H9 (cell line): ENCODE results near the gene RPL10A. TPM values are rescaled to one million over a fixed set of nuclear protein-coding genes. Genes with fewer than 3 reads are reported as not detected.

Experiments
- DNase-seq: peaks from one replicate; pipeline ENCODE4 v3.0.0-alpha.2; 2017
- H2AFZ ChIP-seq: one replicate; pipeline ENCODE4 v1.6.1; 2013; ENCODE audit warnings: mild to moderate bottlenecking, low read length, control low read depth, moderate library complexity
- H2AK5ac ChIP-seq: 2 replicates; pipeline ENCODE4 v1.6.1; 2013; ENCODE audit warnings: low read length, control low read depth, mixed read lengths; ENCODE audit not compliant: insufficient read length
- H2BK120ac ChIP-seq: one replicate; pipeline ENCODE4 v1.6.1; 2013; ENCODE audit warnings: low read depth, mild to moderate bottlenecking, low read length, control low read depth, inconsistent platforms; ENCODE audit not compliant: poor library complexity, severe bottlenecking
- H2BK12ac ChIP-seq: 2 replicates; pipeline ENCODE4 v1.6.1; 2013; ENCODE audit warnings: low read length, control low read depth, mixed read lengths, low read depth; ENCODE audit not compliant: insufficient read length
- H2BK15ac ChIP-seq: 2 replicates; pipeline ENCODE4 v1.6.1; 2013; ENCODE audit warnings: low read depth, low read length, control low read depth
- H2BK20ac ChIP-seq: one replicate; pipeline ENCODE4 v1.6.1; 2013; ENCODE audit warnings: low read depth, mild to moderate bottlenecking, low read length, control low read depth, inconsistent platforms; ENCODE audit not compliant: poor library complexity, severe bottlenecking
- H2BK5ac ChIP-seq: 2 replicates; pipeline ENCODE4 v1.6.1; 2013; ENCODE audit warnings: low read length, control low read depth, mixed read lengths; ENCODE audit not compliant: insufficient read length
- H3K14ac ChIP-seq: 2 replicates; pipeline ENCODE4 v1.6.1; 2013; ENCODE audit warnings: low read length, control low read depth; ENCODE audit not compliant: insufficient read depth
- H3K18ac ChIP-seq: 2 replicates; pipeline ENCODE4 v1.6.1; 2013; ENCODE audit warnings: low read depth, mild to moderate bottlenecking, mixed read lengths, low read length, control low read depth; ENCODE audit not compliant: insufficient read length
- H3K23ac ChIP-seq: 2 replicates; pipeline ENCODE4 v1.6.1; 2013; ENCODE audit warnings: low read length, control low read depth, mixed read lengths, low read depth; ENCODE audit not compliant: insufficient read length
- H3K23me2 ChIP-seq: 2 replicates; pipeline ENCODE4 v1.6.1; 2013; ENCODE audit warnings: low read depth, mild to moderate bottlenecking, mixed read lengths, low read length, control low read depth; ENCODE audit not compliant: insufficient read length, poor library complexity, severe bottlenecking
- H3K27ac ChIP-seq: 2 replicates; pipeline ENCODE4 v1.5.1; 2013; ENCODE audit warnings: low read length, control low read depth, mixed read lengths, low read depth; ENCODE audit not compliant: insufficient read length
- H3K27me3 ChIP-seq: 2 replicates; pipeline ENCODE4 v1.6.1; 2013; ENCODE audit warnings: low read length, control low read depth, inconsistent platforms; ENCODE audit not compliant: insufficient read depth
- H3K4ac ChIP-seq: 2 replicates; pipeline ENCODE4 v1.6.1; 2013; ENCODE audit warnings: low read depth, mild to moderate bottlenecking, control low read depth, inconsistent platforms, low read length, moderate library complexity
- H3K4me1 ChIP-seq: 2 replicates; pipeline ENCODE4 v1.6.1; 2013; ENCODE audit warnings: low read length, control low read depth, inconsistent platforms; ENCODE audit not compliant: insufficient read depth
- H3K4me2 ChIP-seq: 2 replicates; pipeline ENCODE4 v1.6.1; 2013; ENCODE audit warnings: low read length, control low read depth, mixed read lengths; ENCODE audit not compliant: insufficient read length, insufficient read depth
- H3K56ac ChIP-seq: 2 replicates; pipeline ENCODE4 v1.6.1; 2013; ENCODE audit warnings: low read depth, mild to moderate bottlenecking, mixed read lengths, low read length, control low read depth; ENCODE audit not compliant: insufficient read length
- H3K79me1 ChIP-seq: 2 replicates; pipeline ENCODE4 v1.6.1; 2013; ENCODE audit warnings: low read depth, mild to moderate bottlenecking, moderate library complexity, low read length, control low read depth, inconsistent platforms; ENCODE audit not compliant: insufficient read depth, poor library complexity, severe bottlenecking
- H3K79me2 ChIP-seq: 2 replicates; pipeline ENCODE4 v1.6.1; 2013; ENCODE audit warnings: low read length, control low read depth, inconsistent platforms; ENCODE audit not compliant: insufficient read depth
- H3K9ac ChIP-seq: 2 replicates; pipeline ENCODE4 v1.6.1; 2013; ENCODE audit warnings: low read length, control low read depth, mixed read lengths; ENCODE audit not compliant: insufficient read length; ENCODE audit errors: extremely low read depth
- H3K9me3 ChIP-seq: one replicate; pipeline ENCODE4 v1.6.1; 2013; ENCODE audit warnings: low read depth, low read length, inconsistent platforms; ENCODE audit not compliant: control insufficient read depth
- H3T11ph ChIP-seq: one replicate; pipeline ENCODE4 v1.6.1; 2013; ENCODE audit warnings: mild to moderate bottlenecking, low read length, control low read depth, inconsistent platforms
- H4K20me1 ChIP-seq: one replicate; pipeline ENCODE4 v1.6.1; 2013; ENCODE audit not compliant: control insufficient read depth, insufficient read length, insufficient read depth
- H4K5ac ChIP-seq: 2 replicates; pipeline ENCODE4 v1.6.1; 2013; ENCODE audit warnings: low read depth, mild to moderate bottlenecking, mixed read lengths, low read length, control low read depth; ENCODE audit not compliant: insufficient read length
- H4K8ac ChIP-seq: replicated peaks from 2 replicates; pipeline ENCODE4 v1.6.1; 2013; ENCODE audit warnings: low read length, control low read depth, mixed read lengths, low read depth; ENCODE audit not compliant: insufficient read length
- H4K91ac ChIP-seq: 2 replicates; pipeline ENCODE4 v1.6.1; 2013; ENCODE audit warnings: low read depth, mild to moderate bottlenecking, moderate library complexity, mixed read lengths, low read length, control low read depth; ENCODE audit not compliant: insufficient read length
- H3K27ac Mint-ChIP-seq, 3 experiments: 2 replicates in 2 of 3; 3 replicates in 1 of 3; pipeline ENCODE4 v1.8.0; 2020 to 2021; ENCODE audit warnings: mixed read lengths in 3 of 3, mild to moderate bottlenecking in 1 of 3, moderate library complexity in 1 of 3
- H3K27me3 Mint-ChIP-seq: 2 replicates; pipeline ENCODE4 v1.8.0; 2021; ENCODE audit warnings: low read depth, mild to moderate bottlenecking, moderate library complexity, mixed read lengths
- H3K36me3 Mint-ChIP-seq, 3 experiments: 2 replicates in 2 of 3; 3 replicates in 1 of 3; pipeline ENCODE4 v1.8.0; 2020 to 2021; ENCODE audit warnings: low read depth in 3 of 3, mixed read lengths in 3 of 3; ENCODE audit not compliant: insufficient read depth in 1 of 3
- H3K4me1 Mint-ChIP-seq, 2 experiments: 2 replicates each; pipeline ENCODE4 v1.8.0; 2020; ENCODE audit warnings: mixed read lengths in 2 of 2
- H3K4me3 Mint-ChIP-seq, 2 experiments: 2 replicates in 1 of 2; 3 replicates in 1 of 2; pipeline ENCODE4 v1.8.0; 2020 to 2021; ENCODE audit warnings: mild to moderate bottlenecking in 2 of 2, mixed read lengths in 2 of 2, moderate library complexity in 1 of 2
- H3K9me3 Mint-ChIP-seq, 2 experiments: 2 replicates in 1 of 2; 3 replicates in 1 of 2; pipeline ENCODE4 v1.8.0; 2020; ENCODE audit warnings: mild to moderate bottlenecking in 2 of 2, mixed read lengths in 2 of 2, moderate library complexity in 1 of 2
- CTCF ChIP-seq: fragments of 200-600 bp; sonication (generic); conservative IDR thresholded peaks from 3 replicates; pipeline ENCODE4 v1.8.0; 2021; ENCODE audit warnings: antibody characterized with exemption, mild to moderate bottlenecking
- WGBS: extraction: QIAGEN DNeasy Blood & Tissue Kit; methylation state at CpG from one replicate; pipeline ENCODE4 v1.1.7; 2013; ENCODE audit warnings: missing lambda C conversion rate, low lambda C conversion rate, mixed read lengths; ENCODE audit not compliant: insufficient read length; ENCODE audit errors: extremely low coverage; 5-methylcytosine and 5-hydroxymethylcytosine counted together
- total RNA-seq: library from RNA; stranded (reverse); gene quantifications from 2 replicates; pipeline ENCODE4 v1.2.1, GENCODE V29; 2021

RPL10A gene
- total RNA-seq, 1 experiment from 2014 or later, result 1,830 TPM

DNA sequence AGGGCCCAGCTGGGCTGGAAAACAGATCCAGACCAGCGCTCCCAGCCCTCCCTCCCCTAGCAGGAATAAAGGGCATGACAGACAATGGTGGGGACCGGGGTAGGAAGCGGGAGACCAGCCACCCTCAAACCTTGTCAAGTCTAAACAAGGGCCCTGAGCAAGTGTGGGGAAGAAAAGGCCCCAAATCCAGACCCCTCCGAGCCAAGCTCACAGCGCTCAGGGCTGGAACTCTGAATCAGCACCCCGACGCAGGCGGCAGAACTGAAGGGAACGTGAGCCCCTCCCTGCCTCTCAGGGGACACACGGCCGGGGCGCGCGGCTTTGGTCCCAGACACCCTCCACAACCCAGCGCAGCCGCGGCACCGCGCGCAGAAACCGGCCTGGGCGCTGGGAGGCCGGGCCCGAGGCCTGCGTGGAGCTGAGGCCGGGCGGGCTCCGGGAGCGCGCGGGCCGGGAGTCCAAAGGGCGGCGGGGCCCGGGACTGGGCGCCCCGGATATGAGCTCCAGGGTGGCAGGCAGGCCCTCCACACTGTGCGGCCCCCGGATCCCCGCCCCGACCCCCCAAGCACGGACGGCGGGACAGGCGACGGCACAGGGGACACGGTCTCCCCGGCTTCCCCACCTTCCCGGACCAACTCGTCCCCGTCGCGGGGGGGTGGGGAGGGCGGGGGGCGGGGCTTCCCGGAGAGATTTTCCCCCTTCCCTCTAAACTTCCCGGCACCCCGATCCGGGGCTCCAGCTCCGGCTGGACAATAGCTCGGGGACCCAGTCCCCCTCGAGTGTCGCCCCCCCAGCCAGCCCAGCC lies 28.0 kb downstream of the RPL10A start:
- no peak overlapping the region for H3K27ac Mint-ChIP-seq
- H3K23me2 ChIP-seq, result peaks cover 15% of the 10 kb centered on the region
- no peak overlapping the region for H2BK120ac ChIP-seq
- no peak overlapping the region for H3K27ac ChIP-seq
- H4K8ac ChIP-seq, result no peak overlapping the region
- H3K27me3 ChIP-seq, result no peaks in the 10 kb centered on the region; the same call in 1 of the 2 replicates
- peaks cover 3% of the 10 kb centered on the region for H4K20me1 ChIP-seq
- H3K23ac ChIP-seq, result no peak overlapping the region
- peaks cover 2% of the 10 kb centered on the region; the same call in 1 of the 2 replicates for H3K79me2 ChIP-seq
- H3K9me3 Mint-ChIP-seq, result no peaks in the 10 kb centered on the region
- no CpG with 5 or more reads among the region's 63 CpGs for WGBS
- H3K14ac ChIP-seq, result no peak overlapping the region; the same call in 1 of the 2 replicates
- H3T11ph ChIP-seq, result no peak overlapping the region
- H3K27me3 Mint-ChIP-seq, result peaks cover 33% of the 10 kb centered on the region
- no peak overlapping the region for H4K91ac ChIP-seq
- H2BK20ac ChIP-seq, result no peak overlapping the region
- H2BK15ac ChIP-seq, result no peak overlapping the region
- no peak overlapping the region for H2BK5ac ChIP-seq
- no peak overlapping the region for H3K56ac ChIP-seq
- H3K9ac ChIP-seq, result no peak overlapping the region
- DNase-seq, result no peak
- peak overlapping the region; percentile 49 for H3K4me2 ChIP-seq
- H3K4me1 ChIP-seq, result peaks cover 13% of the 10 kb centered on the region; the same call in 1 of the 2 replicates
- no peak for TF ChIP-seq CTCF
- peaks cover 59 to 63% of the 10 kb centered on the region in 2 experiments for H3K4me1 Mint-ChIP-seq
- no peak overlapping the region for H2BK12ac ChIP-seq
- no peak overlapping the region for H3K4ac ChIP-seq
- H3K4me3 Mint-ChIP-seq, result peak overlapping the region; percentile 77 to 87
- H3K9me3 ChIP-seq, result no peaks in the 10 kb centered on the region
- no peak overlapping the region for H2AFZ ChIP-seq
- no peak overlapping the region for H4K5ac ChIP-seq
- no peaks in the 10 kb centered on the region for H3K79me1 ChIP-seq
- no peak overlapping the region for H2AK5ac ChIP-seq
- H3K36me3 Mint-ChIP-seq, result peaks cover 0 to 4% (median 0%) of the 10 kb centered on the region in 3 experiments; a peak in 2 of 7 replicates
- H3K18ac ChIP-seq, result no peak overlapping the region
